Skeletal muscle tissue (tissue), 4 donors: Measurements from ENCODE around the gene EMB. TPM values are rescaled to one million over a fixed set of nuclear protein-coding genes. Genes with fewer than 3 reads are reported as not detected.
"Not testable (repeated sequence)": the region's sequence is repeated elsewhere in the genome, so short reads cannot be mapped to it uniquely, and the experiment has no call there.

ENCODE experiments used
- H3K27ac ChIP-seq: one replicate; pipeline ENCODE4 v1.7.0; 2013; ENCODE audit warnings: mild to moderate bottlenecking, low read depth, low read length, inconsistent platforms
- H3K27me3 ChIP-seq, 3 donors: one replicate each; pipeline ENCODE4 v1.7.0; 2013; ENCODE audit warnings: low read length in 3 of 3; ENCODE audit not compliant: control insufficient read depth in 3 of 3, insufficient read depth in 3 of 3
- H3K36me3 ChIP-seq, 3 donors: one replicate each; pipeline ENCODE4 v1.7.0; 2013; ENCODE audit warnings: low read length in 3 of 3; ENCODE audit not compliant: control insufficient read depth in 3 of 3, insufficient read depth in 3 of 3
- H3K4me1 ChIP-seq, 3 donors: one replicate each; pipeline ENCODE4 v1.7.0; 2013; ENCODE audit warnings: low read length in 3 of 3, mild to moderate bottlenecking in 3 of 3; ENCODE audit not compliant: control insufficient read depth in 3 of 3, insufficient read depth in 3 of 3
- H3K4me3 ChIP-seq, 3 donors: one replicate each; pipeline ENCODE4 v1.7.0; 2013; ENCODE audit warnings: low read length in 3 of 3
- H3K9ac ChIP-seq, 3 donors: one replicate each; pipeline ENCODE4 v1.7.0; 2013; ENCODE audit warnings: low read length in 3 of 3, mild to moderate bottlenecking in 3 of 3, moderate library complexity in 2 of 3, low read depth in 1 of 3
- H3K9me3 ChIP-seq, 3 donors: one replicate each; pipeline ENCODE4 v1.7.0; 2013; ENCODE audit warnings: low read length in 3 of 3; ENCODE audit not compliant: control insufficient read depth in 3 of 3
- total RNA-seq: library from RNA; depleted of rRNA; stranded (reverse); fragments of >200 nt; gene quantifications from one replicate; pipeline ENCODE4 v1.2.3, GENCODE V29; 2014
- donor health status: Osteomylitis.

EMB gene
- total RNA-seq, 1 donor from 2014 or later = 3.7 TPM

DNA sequence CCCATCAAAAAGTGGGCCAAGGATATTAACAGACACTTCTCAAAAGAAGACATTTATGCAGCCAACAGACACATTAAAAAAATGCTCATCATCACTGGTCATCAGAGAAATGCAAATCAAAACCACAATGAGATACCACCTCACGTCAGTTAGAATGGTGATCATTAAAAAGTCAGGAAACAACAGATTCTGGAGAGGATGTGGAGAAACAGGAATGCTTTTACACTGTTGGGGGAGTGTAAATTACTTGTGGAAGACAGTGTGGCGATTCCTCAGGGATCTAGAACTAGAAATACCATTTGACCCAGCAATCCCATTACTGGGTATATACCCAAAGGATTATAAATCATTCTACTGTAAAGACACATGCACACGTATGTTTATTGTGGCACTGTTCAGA, 48.8 kb downstream of the EMB start:
- H3K27ac ChIP-seq, H3K27me3 ChIP-seq: not testable (repeated sequence)

DNA sequence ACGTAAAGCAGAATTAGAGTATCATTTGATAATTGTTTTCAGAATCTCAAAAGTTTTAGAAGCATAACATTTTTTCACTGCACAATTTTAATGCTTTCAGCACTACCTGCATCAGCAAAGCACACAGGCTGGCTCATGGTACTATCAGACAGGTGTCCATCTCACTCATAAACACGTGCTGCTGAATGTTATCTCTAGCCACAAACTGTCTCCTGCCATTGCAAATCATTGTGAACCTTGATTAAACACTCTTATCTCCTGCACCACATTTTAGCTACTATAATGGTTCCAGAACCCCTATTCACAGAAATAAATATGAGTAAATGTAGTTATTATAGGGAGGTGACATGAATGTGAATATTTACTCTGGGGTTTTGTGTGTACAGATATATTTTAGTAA, 56.7 kb downstream of the EMB start:
- H3K9ac ChIP-seq = not testable (repeated sequence)

More for the DNA sequence above, 48.8 kb downstream of the EMB start:
- H3K36me3 ChIP-seq, H3K4me3 ChIP-seq, H3K4me1 ChIP-seq, H3K9me3 ChIP-seq, H3K9ac ChIP-seq: not testable (repeated sequence)

DNA sequence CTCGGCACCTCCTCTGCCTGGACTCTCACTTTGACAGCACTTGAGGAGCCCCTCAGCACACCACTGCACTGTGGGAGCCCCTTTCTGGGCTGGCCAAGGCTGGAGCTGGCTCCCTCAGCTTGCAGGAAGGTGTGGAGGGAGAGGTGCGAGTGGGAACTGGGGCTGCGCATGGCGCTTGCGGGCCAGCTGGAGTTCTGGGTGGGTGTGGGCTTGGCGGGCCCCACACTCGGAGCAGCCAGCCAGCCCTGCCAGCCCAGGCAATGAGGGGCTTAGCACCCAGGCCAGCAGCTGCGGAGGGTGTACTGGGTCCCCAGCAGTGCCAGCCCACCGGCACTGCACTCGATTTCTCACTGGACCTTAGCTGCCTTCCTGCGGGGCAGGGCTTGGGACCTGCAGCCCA, 64.4 kb downstream of the EMB start:
- not testable (repeated sequence) for H3K9me3 ChIP-seq, H3K4me3 ChIP-seq, H3K4me1 ChIP-seq, H3K9ac ChIP-seq, H3K36me3 ChIP-seq, H3K27ac ChIP-seq, H3K27me3 ChIP-seq

More for the DNA sequence above, 56.7 kb downstream of the EMB start:
- H3K27me3 ChIP-seq, H3K9me3 ChIP-seq, H3K4me3 ChIP-seq, H3K36me3 ChIP-seq, H3K4me1 ChIP-seq, H3K27ac ChIP-seq: not testable (repeated sequence)

DNA sequence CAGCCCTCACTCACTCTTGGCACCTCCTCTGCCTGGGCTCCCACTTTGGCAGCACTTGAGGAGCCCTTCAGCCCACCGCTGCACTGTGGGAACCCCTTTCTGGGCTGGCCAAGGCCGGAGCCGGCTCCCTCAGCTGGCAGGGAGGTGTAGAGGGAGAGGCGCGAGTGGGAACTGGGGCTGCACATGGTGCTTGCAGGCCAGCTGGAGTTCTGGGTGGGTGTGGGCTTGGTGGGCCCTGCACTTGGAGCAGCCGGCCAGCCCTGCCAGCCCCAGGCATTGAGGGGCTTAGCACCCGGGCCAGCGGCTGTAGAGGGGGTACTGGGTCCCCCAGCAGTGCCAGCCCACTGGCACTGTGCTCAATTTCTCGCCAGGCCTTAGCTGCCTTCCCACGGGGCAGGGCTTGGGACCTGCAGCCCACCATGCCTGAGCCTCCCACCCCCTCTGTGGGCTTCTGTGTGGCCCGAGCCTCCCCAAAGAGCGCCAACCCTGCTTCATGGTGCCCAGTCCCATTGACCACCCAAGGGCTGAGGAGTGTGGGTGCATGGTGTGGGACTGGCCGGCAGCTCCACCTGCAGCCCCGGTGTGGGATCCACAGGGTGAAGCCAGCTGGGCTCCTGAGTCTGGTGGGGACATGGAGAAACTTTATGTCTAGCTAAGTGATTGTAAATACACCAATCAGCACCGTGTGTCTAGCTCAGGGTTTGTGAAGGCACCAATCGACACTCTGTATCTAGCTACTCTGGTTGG, 71.6 kb downstream of the EMB start:
- not testable (repeated sequence) for H3K27ac ChIP-seq, H3K36me3 ChIP-seq, H3K9ac ChIP-seq, H3K9me3 ChIP-seq, H3K27me3 ChIP-seq, H3K4me3 ChIP-seq, H3K4me1 ChIP-seq

DNA sequence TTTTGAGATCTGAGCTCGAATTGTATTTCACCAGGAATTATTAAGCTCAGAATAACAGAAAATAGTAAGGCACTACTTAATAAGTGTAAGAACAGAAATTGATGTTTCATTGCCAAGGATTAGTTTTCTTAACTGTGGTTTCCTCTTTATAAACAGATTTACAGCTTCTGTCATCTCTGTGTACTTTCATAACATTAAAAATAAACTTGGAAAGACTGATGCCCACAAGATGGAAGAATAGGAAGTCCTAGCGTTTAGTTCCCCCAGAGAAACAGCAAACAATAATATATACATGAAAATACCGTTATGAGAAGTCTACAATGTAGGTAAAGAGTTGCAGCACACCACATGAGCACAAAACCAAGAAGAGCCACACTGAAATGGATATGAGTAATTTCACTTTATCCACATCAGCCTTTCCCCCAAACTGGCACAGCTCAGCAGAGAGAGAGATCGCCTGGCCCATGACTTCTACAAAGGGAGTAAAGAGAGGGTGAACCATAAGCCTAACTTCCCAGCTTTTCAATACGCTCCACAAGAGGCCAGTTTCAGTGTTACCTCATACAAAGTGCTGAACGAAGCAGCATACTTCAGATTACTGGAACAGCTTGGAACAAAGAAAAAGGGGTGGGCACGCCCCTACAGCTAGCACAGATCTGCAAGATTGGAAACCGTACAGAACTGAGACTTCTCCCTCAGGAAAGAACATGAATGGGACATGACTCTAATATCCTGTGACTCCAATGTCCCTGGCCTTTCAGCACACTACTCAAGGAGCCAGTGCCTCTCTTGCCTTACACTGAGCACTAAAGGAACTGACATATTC, 75.4 kb downstream of the EMB start:
- no peak overlapping the region for H3K9ac ChIP-seq
- H3K36me3 ChIP-seq = no peaks in the 10 kb centered on the region
- peak overlapping the region; percentile 7 for H3K27ac ChIP-seq
- no peaks in the 10 kb centered on the region for H3K27me3 ChIP-seq
- H3K4me1 ChIP-seq = no peaks in the 10 kb centered on the region
- no peaks in the 10 kb centered on the region for H3K9me3 ChIP-seq
- no peak overlapping the region for H3K4me3 ChIP-seq

DNA sequence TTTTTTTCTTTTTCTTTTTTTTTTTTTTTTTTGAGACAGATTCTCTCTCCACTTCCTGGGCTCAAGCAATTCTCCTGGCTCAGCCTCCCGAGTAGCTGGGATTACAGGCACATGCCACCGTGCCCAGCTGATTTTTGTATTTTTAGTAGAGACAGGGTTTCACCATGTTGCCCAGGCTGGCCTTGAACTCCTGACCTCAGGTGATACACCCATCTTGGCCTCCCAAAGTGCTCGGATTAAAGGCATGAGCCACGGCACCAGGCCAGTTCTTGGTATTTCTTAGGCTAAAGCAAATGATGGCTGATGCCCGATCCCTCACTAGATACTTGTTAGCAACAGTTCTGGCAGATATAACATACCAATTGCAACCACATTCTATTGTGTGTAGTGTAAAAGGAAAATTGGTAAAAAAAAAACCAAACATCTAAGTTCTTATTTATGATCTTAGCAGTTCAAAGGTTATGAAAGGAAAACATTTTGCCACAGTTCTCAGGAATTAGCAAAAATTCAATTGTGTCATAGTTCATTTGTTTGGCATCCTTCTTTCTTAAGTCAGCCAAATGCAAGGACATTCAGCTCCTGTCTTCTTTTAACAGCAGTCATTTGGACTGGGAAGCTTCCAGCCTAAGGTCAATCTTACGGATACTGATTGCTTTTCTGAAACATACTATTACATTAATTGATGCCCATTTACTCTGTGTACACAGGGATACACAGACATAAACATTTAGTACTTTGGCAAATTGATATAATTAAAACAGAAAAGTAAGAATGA, 76.4 kb downstream of the EMB start:
- peak overlapping the region; percentile 7 for H3K27ac ChIP-seq

DNA sequence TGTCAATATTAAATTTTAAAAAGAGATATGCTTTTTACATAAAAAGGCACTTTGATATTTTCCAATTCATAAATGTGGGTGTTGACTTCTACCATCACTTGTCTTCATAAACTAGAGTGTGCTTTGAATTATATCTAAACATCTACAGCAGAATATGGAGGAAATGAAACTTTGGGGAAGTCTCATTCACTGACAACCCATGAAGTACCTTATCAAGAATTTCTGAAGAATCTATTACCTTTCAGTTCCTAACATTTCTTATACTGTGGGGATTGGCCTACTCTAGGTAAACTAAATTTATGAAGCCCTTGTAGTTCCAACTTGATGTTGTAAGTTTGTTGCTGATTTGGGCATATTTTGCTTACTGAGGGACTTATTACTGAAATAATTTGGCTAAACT, 81.9 kb downstream of the EMB start:
- Histone ChIP-seq H3K9me3 (no peaks in the 10 kb centered on the region), H3K27ac (no peak overlapping the region), H3K4me1 (no peaks in the 10 kb centered on the region), H3K36me3 (no peaks in the 10 kb centered on the region), H3K9ac (no peak overlapping the region), H3K4me3 (no peak overlapping the region), H3K27me3 (no peaks in the 10 kb centered on the region)

More for the DNA sequence above, 76.4 kb downstream of the EMB start:
- H3K27me3 ChIP-seq, H3K36me3 ChIP-seq, H3K4me1 ChIP-seq, H3K9me3 ChIP-seq, H3K9ac ChIP-seq, H3K4me3 ChIP-seq: not testable (repeated sequence)

DNA sequence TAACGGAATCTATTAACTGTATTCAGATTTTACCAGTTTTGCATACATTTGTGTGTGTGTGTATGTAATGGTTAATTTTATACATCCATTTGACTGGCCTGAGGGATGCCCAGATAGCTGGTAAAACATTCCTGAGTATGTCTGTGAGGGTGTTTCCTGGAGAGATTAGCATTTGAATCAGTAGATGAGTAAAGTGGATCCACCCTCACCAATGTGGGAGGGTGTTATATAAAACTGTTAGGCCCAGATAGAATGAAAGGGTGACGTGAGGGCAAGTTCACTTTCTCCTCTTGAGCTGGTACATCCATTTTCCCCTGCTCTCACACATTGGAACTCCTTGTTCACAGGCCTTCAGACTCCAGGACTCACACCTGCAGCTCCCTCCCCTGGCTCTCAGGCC, 88.7 kb downstream of the EMB start:
- H3K4me3 ChIP-seq = no peak overlapping the region
- no peaks in the 10 kb centered on the region for H3K36me3 ChIP-seq
- no peaks in the 10 kb centered on the region for H3K4me1 ChIP-seq
- no peak overlapping the region for H3K9ac ChIP-seq
- no peak overlapping the region for H3K27ac ChIP-seq
- no peaks in the 10 kb centered on the region for H3K9me3 ChIP-seq
- no peaks in the 10 kb centered on the region for H3K27me3 ChIP-seq
